Breast epithelium (tissue), 4 donors: ENCODE data around the gene METTL24. TPM values are rescaled to one million over a fixed set of nuclear protein-coding genes. Genes with fewer than 3 reads are reported as not detected.

Source experiments
- DNase-seq, 2 donors: peaks; one replicate each; pipeline ENCODE4 v3.0.0-alpha.2; 2019; ENCODE audit warnings: low spot score in 2 of 2
- H3K27ac ChIP-seq, 2 donors: fragments of 200-600 bp; sonication (generic) in 1 of 2; one replicate each; pipeline ENCODE4 v1.5.1; 2016 to 2019; ENCODE audit warnings: mild to moderate bottlenecking in 1 of 2
- H3K27me3 ChIP-seq, 2 donors: fragments of 200-600 bp; sonication (generic) in 1 of 2; one replicate each; pipeline versions ENCODE4 v1.5.1 to v1.6.0; 2017 to 2019; ENCODE audit warnings: control low read depth in 1 of 2, mild to moderate bottlenecking in 1 of 2
- H3K36me3 ChIP-seq: fragments of 200-600 bp; one replicate; pipeline ENCODE4 v1.5.1; 2019
- H3K4me1 ChIP-seq, 2 donors: fragments of 200-600 bp; sonication (generic); one replicate each; pipeline ENCODE4 v1.5.1; 2016 to 2019; ENCODE audit warnings: control low read depth in 1 of 2
- H3K4me3 ChIP-seq, 3 donors: fragments of 200-600 bp; sonication (generic); 1 replicate in 2 of 3; 2 replicates in 1 of 3; pipeline ENCODE4 v1.5.1; 2016 to 2019; ENCODE audit warnings: mild to moderate bottlenecking in 3 of 3, moderate library complexity in 2 of 3
- H3K9me3 ChIP-seq, 2 donors: fragments of 200-600 bp; sonication (generic) in 1 of 2; one replicate each; pipeline ENCODE4 v1.5.1; 2016 to 2019; ENCODE audit warnings: control low read depth in 1 of 2
- CTCF ChIP-seq, 3 donors: fragments of 450-650 bp; IDR thresholded peaks; one replicate each; pipeline ENCODE4 v1.5.1; 2016 to 2017; ENCODE audit warnings: antibody characterized with exemption in 3 of 3, mild to moderate bottlenecking in 3 of 3, moderate library complexity in 3 of 3
- POLR2A ChIP-seq: fragments of 450-650 bp; IDR thresholded peaks from one replicate; pipeline ENCODE4 v1.6.1; 2016; ENCODE audit warnings: antibody characterized with exemption, mild to moderate bottlenecking, moderate library complexity
- POLR2AphosphoS5 ChIP-seq, 3 donors: sonication (generic); formaldehyde crosslinking; IDR thresholded peaks; one replicate each; pipeline ENCODE4 v1.6.1; 2017; ENCODE audit warnings: antibody characterized with exemption in 3 of 3
- intact Hi-C: fragments of 100-400 bp; cut with DNase I; formaldehyde crosslinking; loops from one replicate; pipeline ENCODE4 v1.15.1; 2023; ENCODE audit warnings: low total_unique reads
- total RNA-seq, 3 donors: library from RNA; depleted of rRNA; stranded (reverse); fragments of >200 nt; gene quantifications; one replicate each; pipeline ENCODE4 v1.1.0, GENCODE V29; 2016

The METTL24 gene
- total RNA-seq, 3 donors from 2014 or later = 0.96 to 6.6 (median 3.4) TPM

- H3K9me3 ChIP-seq = no peaks in the 10 kb centered on the region
- intact Hi-C loops = no loop called here
- no peaks in the 10 kb centered on the region for H3K27me3 ChIP-seq
- H3K36me3 ChIP-seq = no peaks in the 10 kb centered on the region
- no peaks in the 10 kb centered on the region for H3K4me1 ChIP-seq
- H3K27ac ChIP-seq = no peak overlapping the region
- TF ChIP-seq POLR2AphosphoS5 (IDR thresholded peaks at IDR 0.05) (no peak), POLR2A (no peak), CTCF (IDR thresholded peaks at IDR 0.05) (no peak)
- no peak overlapping the region for H3K4me3 ChIP-seq
- DNase-seq = no peak
Observed at GRCh38 chr6:110287462-110288341, 70.4 kb downstream of the METTL24 start.

DNA sequence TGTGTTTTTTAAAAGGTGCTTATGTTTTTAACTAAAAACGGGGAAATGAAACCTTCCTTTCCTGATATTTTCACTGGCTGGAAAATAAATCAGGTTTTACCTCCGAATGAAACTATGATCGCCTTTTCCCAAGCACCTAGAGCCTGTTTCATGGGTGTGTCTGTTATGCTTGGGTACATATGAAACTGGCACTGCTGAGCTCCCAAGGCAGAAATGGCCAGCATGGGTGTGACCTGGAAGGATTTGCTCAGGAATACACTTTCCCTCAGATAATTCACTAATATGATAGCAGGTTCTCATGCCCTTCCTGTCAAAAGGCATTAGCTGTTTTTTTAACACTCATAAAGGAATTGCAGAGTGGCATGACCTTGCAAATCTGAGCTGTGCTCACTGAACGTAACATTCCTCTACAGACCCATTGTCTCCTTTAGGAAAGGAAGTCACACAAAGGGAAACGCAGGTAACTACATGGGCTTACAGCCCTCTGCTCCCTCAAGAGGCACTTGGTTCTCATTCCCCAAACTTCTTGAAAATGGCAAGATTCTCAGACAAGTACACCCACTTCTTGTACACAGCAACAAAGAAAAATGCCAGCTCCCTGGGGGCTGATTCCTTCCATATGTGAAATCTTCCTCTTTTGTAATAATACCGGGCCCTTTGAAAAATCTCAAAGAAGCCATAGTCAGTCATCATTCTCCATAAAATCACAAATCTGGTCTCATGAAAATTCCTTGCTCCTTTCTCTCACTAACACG, 72.7 kb downstream of the METTL24 start:
- intact Hi-C loops = no loop called here
- no peaks in the 10 kb centered on the region for H3K9me3 ChIP-seq
- no peak overlapping the region for H3K4me3 ChIP-seq
- no peak overlapping the region for H3K27ac ChIP-seq
- no peak for TF ChIP-seq CTCF (IDR thresholded peaks at IDR 0.05)
- no peaks in the 10 kb centered on the region for H3K4me1 ChIP-seq
- no peaks in the 10 kb centered on the region for H3K27me3 ChIP-seq
- no peak for DNase-seq
- no peaks in the 10 kb centered on the region for H3K36me3 ChIP-seq

GRCh38 chr6:110284855-110285254, 73.3 kb downstream of the METTL24 start:
- no peak for TF ChIP-seq POLR2AphosphoS5 (IDR thresholded peaks at IDR 0.05)
- no peak for TF ChIP-seq CTCF (IDR thresholded peaks at IDR 0.05)
- no peak for TF ChIP-seq POLR2A
- Histone ChIP-seq H3K36me3 (no peaks in the 10 kb centered on the region), H3K27ac (no peak overlapping the region), H3K27me3 (no peaks in the 10 kb centered on the region), H3K4me3 (no peak overlapping the region), H3K9me3 (no peaks in the 10 kb centered on the region), H3K4me1 (no peaks in the 10 kb centered on the region)
- intact Hi-C loops = no loop called here
- no peak for DNase-seq

GRCh38 chr6:110283657-110284056, 74.5 kb downstream of the METTL24 start:
- Histone ChIP-seq H3K9me3 (no peaks in the 10 kb centered on the region), H3K4me3 (no peak overlapping the region), H3K27ac (no peak overlapping the region), H3K36me3 (no peaks in the 10 kb centered on the region), H3K27me3 (no peaks in the 10 kb centered on the region), H3K4me1 (no peaks in the 10 kb centered on the region)
- TF ChIP-seq CTCF (IDR thresholded peaks at IDR 0.05) = no peak
- DNase-seq = no peak
- intact Hi-C loops = no loop called here

GRCh38 chr6:110282412-110282811, 75.7 kb downstream of the METTL24 start:
- Histone ChIP-seq H3K27me3 (no peaks in the 10 kb centered on the region), H3K4me1 (no peaks in the 10 kb centered on the region), H3K36me3 (no peaks in the 10 kb centered on the region), H3K27ac (no peak overlapping the region), H3K4me3 (no peak overlapping the region), H3K9me3 (no peaks in the 10 kb centered on the region)
- TF ChIP-seq POLR2AphosphoS5 (IDR thresholded peaks at IDR 0.05) (no peak), POLR2A (no peak), CTCF (IDR thresholded peaks at IDR 0.05) (no peak)
- DNase-seq = no peak
- intact Hi-C loops = no loop called here
